Activated CD8-positive, alpha-beta T cell treated with anti-CD3 and anti-CD28 coated beads, Interleukin-2, amount 10 ng/mL, durations not matched to agents 7 days and 5 days (primary cell): ENCODE results near the gene ALS2. TPM values are rescaled to one million over a fixed set of nuclear protein-coding genes. Genes with fewer than 3 reads are reported as not detected.
"Not testable (repeated sequence)": the region's sequence is repeated elsewhere in the genome, so short reads cannot be mapped to it uniquely, and the experiment has no call there.

Experiments used
- ATAC-seq: fragments of 150-1000 bp; cut with Tn5 transposase; one replicate; pipeline ENCODE4 v1.10.0; 2021; ENCODE audit warnings: moderate library complexity
- CTCF ChIA-PET: fragments of 350-600 bp; sonication (Branson Sonifier 250); formaldehyde crosslinking; loops from one replicate; lab custom pipeline; 2021; ENCODE audit warnings: antibody characterized with exemption; lab: Charles Lee
- POLR2A ChIA-PET: fragments of 350-600 bp; sonication (Branson Sonifier 250); formaldehyde crosslinking; loops from one replicate; lab custom pipeline; 2021; ENCODE audit warnings: antibody characterized with exemption; lab: Charles Lee
- DNase-seq: peaks from one replicate; pipeline ENCODE4 v3.0.0-alpha.2; 2020
- H3K27ac Mint-ChIP-seq: one replicate; pipeline ENCODE4 v1.8.0; 2021; ENCODE audit warnings: mild to moderate bottlenecking, mixed read lengths
- H3K27me3 Mint-ChIP-seq: one replicate; pipeline ENCODE4 v1.8.0; 2021; ENCODE audit warnings: low read depth, mixed read lengths
- H3K36me3 Mint-ChIP-seq: one replicate; pipeline ENCODE4 v1.8.0; 2021; ENCODE audit warnings: low read depth, mixed read lengths
- H3K4me1 Mint-ChIP-seq: one replicate; pipeline ENCODE4 v1.8.0; 2021; ENCODE audit warnings: low read depth, mixed read lengths
- H3K4me3 Mint-ChIP-seq: one replicate; pipeline ENCODE4 v1.8.0; 2021; ENCODE audit warnings: mild to moderate bottlenecking, mixed read lengths
- H3K9me3 Mint-ChIP-seq: one replicate; pipeline ENCODE4 v1.8.0; 2022; ENCODE audit warnings: mixed read lengths; ENCODE audit not compliant: insufficient read depth
- total RNA-seq, 2 experiments: library from RNA; stranded (reverse); gene quantifications; one replicate each; pipeline ENCODE4 v1.2.3, GENCODE V29; 2021

The ALS2 gene
- total RNA-seq, 2 experiments from 2014 or later: 13.9 to 15.6 TPM

- no peaks in the 10 kb centered on the region for H3K27me3 Mint-ChIP-seq
- CTCF ChIA-PET: no interaction called here
- ATAC-seq: no peak
Observed at GRCh38 chr2:201769666-201770373, 10.9 kb downstream of the ALS2 start.

GRCh38 chr2:201768918-201769317 is 11.8 kb downstream of the ALS2 start:
- Mint-ChIP-seq H3K36me3 (peaks cover 5% of the 10 kb centered on the region), H3K4me1 (peaks cover under 1% of the 10 kb centered on the region), H3K27ac (no peak overlapping the region), H3K9me3 (no peaks in the 10 kb centered on the region), H3K27me3 (no peaks in the 10 kb centered on the region), H3K4me3 (no peak overlapping the region)
- no peak for DNase-seq
- POLR2A ChIA-PET: no interaction called here
- ATAC-seq: no peak
- CTCF ChIA-PET: interaction anchor here (2.0 kb wide), 1 partner anchor 9 kb away, joined by 8 read pairs; no protein-coding TSS in a partner anchor

More at GRCh38 chr2:201769666-201770373, 10.9 kb downstream of the ALS2 start:
- Mint-ChIP-seq H3K27ac (no peak overlapping the region), H3K4me3 (no peak overlapping the region), H3K9me3 (no peaks in the 10 kb centered on the region), H3K36me3 (peaks cover 5% of the 10 kb centered on the region), H3K4me1 (peaks cover 7% of the 10 kb centered on the region)
- no peak for DNase-seq
- POLR2A ChIA-PET: no interaction called here

- DNase-seq (no peak), ATAC-seq (no peak)
- ChIA-PET POLR2A (interaction anchor here (0.7 kb wide), 1 partner anchor 366 kb away, joined by 3 read pairs; no protein-coding TSS in a partner anchor), CTCF (no interaction called here)
- no peak overlapping the region for H3K27ac Mint-ChIP-seq
- no peak overlapping the region for H3K4me3 Mint-ChIP-seq
- no peaks in the 10 kb centered on the region for H3K9me3 Mint-ChIP-seq
- peaks cover 7% of the 10 kb centered on the region for H3K36me3 Mint-ChIP-seq
- no peaks in the 10 kb centered on the region for H3K27me3 Mint-ChIP-seq
- H3K4me1 Mint-ChIP-seq: no peaks in the 10 kb centered on the region
Observed at GRCh38 chr2:201765799-201766198, 14.9 kb downstream of the ALS2 start.

GRCh38 chr2:201764469-201764868 is 16.3 kb downstream of the ALS2 start:
- H3K9me3 Mint-ChIP-seq, H3K36me3 Mint-ChIP-seq, H3K4me3 Mint-ChIP-seq, H3K27me3 Mint-ChIP-seq, DNase-seq, ATAC-seq, H3K4me1 Mint-ChIP-seq, POLR2A ChIA-PET, H3K27ac Mint-ChIP-seq: not testable (repeated sequence)
- CTCF ChIA-PET: interaction anchor here (0.6 kb wide), 1 partner anchor 9 kb away, joined by 3 read pairs; no protein-coding TSS in a partner anchor

GRCh38 chr2:201761101-201761500 is 19.6 kb downstream of the ALS2 start:
- ATAC-seq: no peak
- ChIA-PET CTCF (no interaction called here), POLR2A (no interaction called here)
- Mint-ChIP-seq H3K4me3 (no peak overlapping the region), H3K27me3 (no peaks in the 10 kb centered on the region), H3K9me3 (no peaks in the 10 kb centered on the region), H3K27ac (no peak overlapping the region), H3K4me1 (no peaks in the 10 kb centered on the region), H3K36me3 (peaks cover 2% of the 10 kb centered on the region)
- DNase-seq: no peak

- Mint-ChIP-seq H3K4me1 (no peaks in the 10 kb centered on the region), H3K27ac (no peak overlapping the region), H3K9me3 (no peaks in the 10 kb centered on the region), H3K27me3 (no peaks in the 10 kb centered on the region), H3K36me3 (peaks cover 2% of the 10 kb centered on the region), H3K4me3 (no peak overlapping the region)
- POLR2A ChIA-PET: no interaction called here
- CTCF ChIA-PET: interaction anchor here (1.0 kb wide), 1 partner anchor 10 kb away, joined by 3 read pairs; no protein-coding TSS in a partner anchor
- no peak for DNase-seq
- ATAC-seq: no peak
Observed at GRCh38 chr2:201759567-201759966, 21.2 kb downstream of the ALS2 start.

GRCh38 chr2:201758873-201759272 is 21.9 kb downstream of the ALS2 start:
- POLR2A ChIA-PET: no interaction called here
- H3K27ac Mint-ChIP-seq: no peak overlapping the region

GRCh38 chr2:201758234-201758633 is 22.5 kb downstream of the ALS2 start:
- Mint-ChIP-seq H3K9me3 (no peaks in the 10 kb centered on the region), H3K27me3 (no peaks in the 10 kb centered on the region), H3K27ac (no peak overlapping the region), H3K4me1 (no peaks in the 10 kb centered on the region), H3K36me3 (peaks cover 2% of the 10 kb centered on the region), H3K4me3 (no peak overlapping the region)
- ATAC-seq: no peak
- ChIA-PET CTCF (interaction anchor here (0.5 to 0.9 kb wide), 2 partner anchors 9 to 29 kb away, joined by 3 to 4 read pairs; no protein-coding TSS in a partner anchor), POLR2A (no interaction called here)
- no peak for DNase-seq

More at GRCh38 chr2:201758873-201759272, 21.9 kb downstream of the ALS2 start:
- DNase-seq (no peak), ATAC-seq (no peak)
- CTCF ChIA-PET: interaction anchor here (0.9 to 1.0 kb wide), 2 partner anchors 10 kb away, joined by 3 read pairs; no protein-coding TSS in a partner anchor
- peaks cover 2% of the 10 kb centered on the region for H3K36me3 Mint-ChIP-seq
- H3K9me3 Mint-ChIP-seq: no peaks in the 10 kb centered on the region
- H3K4me1 Mint-ChIP-seq: no peaks in the 10 kb centered on the region
- H3K4me3 Mint-ChIP-seq: no peak overlapping the region
- H3K27me3 Mint-ChIP-seq: no peaks in the 10 kb centered on the region

- H3K4me3 Mint-ChIP-seq: no peak overlapping the region
- H3K4me1 Mint-ChIP-seq: no peaks in the 10 kb centered on the region
- no peak for ATAC-seq
Observed at GRCh38 chr2:201754717-201755415, 25.9 kb downstream of the ALS2 start.

GRCh38 chr2:201751566-201751965 is 29.2 kb downstream of the ALS2 start:
- ATAC-seq (no peak), DNase-seq (no peak)
- Mint-ChIP-seq H3K4me3 (no peak overlapping the region), H3K27me3 (no peaks in the 10 kb centered on the region), H3K36me3 (peaks cover 3% of the 10 kb centered on the region), H3K27ac (no peak overlapping the region), H3K9me3 (no peaks in the 10 kb centered on the region), H3K4me1 (no peaks in the 10 kb centered on the region)
- ChIA-PET CTCF (no interaction called here), POLR2A (no interaction called here)

More at GRCh38 chr2:201754717-201755415, 25.9 kb downstream of the ALS2 start:
- ChIA-PET CTCF (interaction anchor here (0.6 kb wide), 1 partner anchor 10 kb away, joined by 3 read pairs; no protein-coding TSS in a partner anchor), POLR2A (no interaction called here)
- Mint-ChIP-seq H3K9me3 (no peaks in the 10 kb centered on the region), H3K27ac (no peak overlapping the region), H3K36me3 (peaks cover 1% of the 10 kb centered on the region), H3K27me3 (no peaks in the 10 kb centered on the region)
- DNase-seq: no peak

GRCh38 chr2:201746551-201746950 is 34.2 kb downstream of the ALS2 start:
- ATAC-seq (no peak), DNase-seq (no peak)
- H3K9me3 Mint-ChIP-seq: no peaks in the 10 kb centered on the region
- H3K27ac Mint-ChIP-seq: no peak overlapping the region
- H3K27me3 Mint-ChIP-seq: no peaks in the 10 kb centered on the region
- H3K4me1 Mint-ChIP-seq: no peaks in the 10 kb centered on the region
- no peak overlapping the region for H3K4me3 Mint-ChIP-seq
- H3K36me3 Mint-ChIP-seq: peaks cover 2% of the 10 kb centered on the region
- POLR2A ChIA-PET: no interaction called here
- CTCF ChIA-PET: no interaction called here

- Mint-ChIP-seq H3K9me3 (peaks cover 15% of the 10 kb centered on the region), H3K36me3 (peaks cover 21% of the 10 kb centered on the region), H3K4me3 (no peak overlapping the region), H3K4me1 (no peaks in the 10 kb centered on the region), H3K27ac (no peak overlapping the region), H3K27me3 (no peaks in the 10 kb centered on the region)
- ChIA-PET CTCF (no interaction called here), POLR2A (no interaction called here)
- no peak for DNase-seq
- ATAC-seq: no peak
Observed at GRCh38 chr2:201735486-201735885, 45.2 kb downstream of the ALS2 start.
